22Rv1 (cell line): Measurements from ENCODE around the gene C11orf21.
"Not testable (repeated sequence)": the region's sequence is repeated elsewhere in the genome, so short reads cannot be mapped to it uniquely, and the experiment has no call there.

Source experiments
- H3K27ac ChIP-seq: fragments of 450-650 bp; 2 replicates; pipeline ENCODE4 v1.5.1; 2017
- CTCF ChIP-seq: fragments of 450-650 bp; IDR thresholded peaks from 2 replicates; pipeline ENCODE4 v1.5.1; 2017; ENCODE audit warnings: mild to moderate bottlenecking
- ZFX ChIP-seq: fragments of 450-650 bp; IDR thresholded peaks from 2 replicates; pipeline ENCODE4 v1.6.1; 2017; ENCODE audit warnings: antibody characterized with exemption, borderline replicate concordance

The C11orf21 gene

GRCh38 chr11:2342981-2343380 is 41.3 kb upstream of the C11orf21 start:
- H3K27ac ChIP-seq = no peak overlapping the region
- TF ChIP-seq ZFX = no peak
- TF ChIP-seq CTCF = no peak

- TF ChIP-seq ZFX = no peak
- TF ChIP-seq CTCF = no peak
Observed at GRCh38 chr11:2342557-2342956, 40.8 kb upstream of the C11orf21 start.

GRCh38 chr11:2338760-2339159 is 37.0 kb upstream of the C11orf21 start:
- H3K27ac ChIP-seq = not testable (repeated sequence)

More at GRCh38 chr11:2342557-2342956, 40.8 kb upstream of the C11orf21 start:
- H3K27ac ChIP-seq = no peak overlapping the region

GRCh38 chr11:2335286-2335685 is 33.6 kb upstream of the C11orf21 start:
- H3K27ac ChIP-seq = not testable (repeated sequence)

- H3K27ac ChIP-seq = not testable (repeated sequence)
Observed at GRCh38 chr11:2333486-2334205, 31.9 kb upstream of the C11orf21 start.

- H3K27ac ChIP-seq = not testable (repeated sequence)
Observed at GRCh38 chr11:2332569-2332968, 30.9 kb upstream of the C11orf21 start.

GRCh38 chr11:2331404-2331803 is 29.7 kb upstream of the C11orf21 start:
- no peak overlapping the region for H3K27ac ChIP-seq
- no peak for TF ChIP-seq CTCF
- no peak for TF ChIP-seq ZFX

- H3K27ac ChIP-seq = no peak overlapping the region
- TF ChIP-seq ZFX = no peak
- TF ChIP-seq CTCF = no peak
Observed at GRCh38 chr11:2330696-2331095, 29.0 kb upstream of the C11orf21 start.

- no peak overlapping the region for H3K27ac ChIP-seq
- no peak for TF ChIP-seq CTCF
- TF ChIP-seq ZFX = no peak
Observed at GRCh38 chr11:2329551-2329950, 27.8 kb upstream of the C11orf21 start.
